SK-N-MC (cell line): ENCODE results near the gene GATM.

Experiments used
- FOXP2 ChIP-seq: optimal IDR thresholded peaks from 2 replicates; pipeline ENCODE3; 2011; ENCODE audit warnings: mild to moderate bottlenecking, moderate library complexity; ENCODE audit not compliant: insufficient read depth; ENCODE audit errors: extremely low read length, control extremely low read depth
- POLR2AphosphoS5 ChIP-seq: IDR thresholded peaks from 2 replicates; pipeline ENCODE4 v1.6.1; 2012; ENCODE audit warnings: mild to moderate bottlenecking, low read depth, low read length, borderline replicate concordance

- no peak for TF ChIP-seq POLR2AphosphoS5
- TF ChIP-seq FOXP2, result no peak
These were observed 39.9 kb downstream of the GATM start for GRCh38 chr15:45338417-45338816.
